GF-D8 (cell line): ENCODE results near the gene TMC5.
A peak's percentile ranks its signal among the peaks of the same experiment; 100 is the strongest.

Experiments
- DNase-seq: peaks from one replicate; lab custom pipeline; 2025; lab: John Stamatoyannopoulos, UW

TMC5 gene

DNA sequence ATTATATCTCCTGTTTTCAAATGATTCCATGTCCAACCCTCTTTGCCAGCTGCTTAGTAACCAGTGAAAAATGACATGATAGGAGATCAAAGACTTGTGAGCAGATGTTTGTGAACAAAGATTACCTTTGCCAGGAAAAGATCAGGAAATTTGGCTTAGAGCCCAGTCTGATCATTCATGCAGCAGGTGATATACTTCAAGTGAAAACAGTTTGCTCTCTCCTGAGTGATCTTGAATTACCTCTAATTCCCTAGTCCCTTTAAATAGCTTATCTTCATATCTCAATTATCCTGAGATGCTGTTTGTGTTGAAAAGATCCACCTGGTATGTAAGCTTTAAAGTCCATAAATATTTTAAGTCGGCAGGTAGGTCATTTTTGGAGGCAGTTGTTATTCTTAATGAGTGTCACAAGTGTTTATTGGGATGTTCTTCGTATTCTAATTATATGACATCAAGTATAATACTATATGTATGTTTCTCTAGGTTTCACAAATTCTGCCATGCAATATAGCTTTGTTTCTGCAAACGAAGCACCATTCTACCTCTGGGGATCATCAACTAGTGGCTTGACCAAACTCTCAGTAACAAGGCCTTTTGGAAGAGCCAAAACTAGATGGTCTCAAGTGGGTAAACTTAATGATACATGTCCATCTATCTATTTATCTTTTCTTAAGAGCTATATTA, 124.6 kb downstream of the TMC5 start:
- no peak for DNase-seq

DNA sequence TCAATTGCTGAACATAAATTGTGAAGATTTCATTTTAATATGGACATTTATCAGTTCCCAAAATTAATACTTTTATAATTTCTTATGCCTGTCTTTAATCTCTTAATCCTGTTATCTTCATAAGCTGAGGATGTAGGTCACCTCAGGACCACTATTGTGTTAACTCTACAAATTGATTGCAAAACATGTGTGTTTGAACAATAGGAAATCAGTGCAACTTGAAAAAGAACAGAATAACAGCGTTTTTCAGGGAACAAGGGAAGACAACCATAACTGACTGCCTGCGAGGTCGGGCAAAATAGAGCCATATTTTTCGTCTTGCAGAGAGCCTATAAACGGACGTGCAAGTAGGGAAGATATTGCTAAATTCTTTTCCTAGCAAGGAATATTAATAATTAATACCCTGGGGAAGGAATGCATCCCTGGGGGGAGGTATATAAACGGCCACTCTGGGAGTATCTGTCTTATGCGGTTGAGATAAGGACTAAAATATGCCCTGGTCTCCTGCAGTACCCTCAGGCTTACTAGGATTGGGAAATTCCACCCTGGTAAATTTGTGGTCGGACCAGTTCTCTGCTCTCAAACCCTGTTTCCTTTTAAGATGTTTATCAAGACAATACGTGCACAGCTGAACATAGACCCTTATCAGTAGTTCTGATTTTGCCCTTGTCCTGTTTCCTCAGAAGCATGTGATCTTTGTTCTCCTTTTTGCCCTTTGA, 125.8 kb downstream of the TMC5 start:
- peak; percentile 73 for DNase-seq

DNA sequence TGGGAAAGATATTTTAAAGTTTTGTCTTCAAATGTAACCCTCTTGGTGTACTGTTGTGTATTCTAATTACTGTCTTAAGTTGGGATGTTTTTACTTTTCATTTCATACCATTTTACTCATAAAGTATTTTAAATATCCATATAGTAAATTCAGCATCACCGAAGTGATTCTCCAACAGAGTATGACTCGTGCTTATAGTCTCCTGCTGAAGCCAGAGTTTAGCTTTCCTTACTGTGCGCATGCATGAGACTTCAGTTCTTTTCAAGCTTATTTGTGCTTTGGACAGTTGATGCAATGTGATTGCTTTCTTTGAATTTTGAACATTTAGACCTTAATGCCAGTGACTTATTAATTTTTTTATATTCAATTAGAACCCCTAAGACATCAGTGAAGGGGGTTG, 130.5 kb downstream of the TMC5 start:
- no peak for DNase-seq
